ENCODE measurements around the gene SERTAD2.

DNA sequence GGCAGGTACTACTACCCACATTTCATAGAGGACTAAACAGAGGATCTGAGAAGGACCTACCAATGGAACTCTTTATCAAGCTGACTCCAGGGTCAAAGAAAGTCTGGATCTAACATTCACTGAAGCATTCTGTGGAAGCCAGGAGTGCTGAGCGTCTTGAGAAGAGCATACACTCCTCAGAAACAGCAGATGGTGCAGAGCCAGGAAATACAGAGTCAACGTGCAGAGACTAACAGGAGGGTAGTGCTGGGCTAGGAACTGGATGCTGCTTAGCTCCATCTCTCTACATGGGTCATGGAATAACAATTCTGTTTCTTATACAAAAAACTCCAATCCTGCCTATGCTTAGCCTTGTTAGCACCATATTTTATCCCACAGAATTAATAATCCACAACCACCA is 5.5 kb upstream of the SERTAD2 start:
- no peak for TF ChIP-seq EZH2 (IDR thresholded peaks at IDR 0.05; ENCODE audit: low read length, unreplicated experiment)
- TF ChIP-seq, protein P1, sequence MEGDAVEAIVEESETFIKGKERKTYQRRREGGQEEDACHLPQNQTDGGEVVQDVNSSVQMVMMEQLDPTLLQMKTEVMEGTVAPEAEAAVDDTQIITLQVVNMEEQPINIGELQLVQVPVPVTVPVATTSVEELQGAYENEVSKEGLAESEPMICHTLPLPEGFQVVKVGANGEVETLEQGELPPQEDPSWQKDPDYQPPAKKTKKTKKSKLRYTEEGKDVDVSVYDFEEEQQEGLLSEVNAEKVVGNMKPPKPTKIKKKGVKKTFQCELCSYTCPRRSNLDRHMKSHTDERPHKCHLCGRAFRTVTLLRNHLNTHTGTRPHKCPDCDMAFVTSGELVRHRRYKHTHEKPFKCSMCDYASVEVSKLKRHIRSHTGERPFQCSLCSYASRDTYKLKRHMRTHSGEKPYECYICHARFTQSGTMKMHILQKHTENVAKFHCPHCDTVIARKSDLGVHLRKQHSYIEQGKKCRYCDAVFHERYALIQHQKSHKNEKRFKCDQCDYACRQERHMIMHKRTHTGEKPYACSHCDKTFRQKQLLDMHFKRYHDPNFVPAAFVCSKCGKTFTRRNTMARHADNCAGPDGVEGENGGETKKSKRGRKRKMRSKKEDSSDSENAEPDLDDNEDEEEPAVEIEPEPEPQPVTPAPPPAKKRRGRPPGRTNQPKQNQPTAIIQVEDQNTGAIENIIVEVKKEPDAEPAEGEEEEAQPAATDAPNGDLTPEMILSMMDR (conservative IDR thresholded peaks at IDR 0.05; ENCODE audit: low read depth, low read length), result no peak
- TF ChIP-seq EZH2phosphoT487 (IDR thresholded peaks at IDR 0.05; ENCODE audit: borderline replicate concordance, low read length), result no peak

Measured in PC-3 (cell line).